Measurements from ENCODE around the gene MCTP1. TPM values are rescaled to one million over a fixed set of nuclear protein-coding genes. Genes with fewer than 3 reads are reported as not detected.

The MCTP1 gene
- total RNA-seq, 1 experiment from 2014 or later = 25.8 TPM

DNA sequence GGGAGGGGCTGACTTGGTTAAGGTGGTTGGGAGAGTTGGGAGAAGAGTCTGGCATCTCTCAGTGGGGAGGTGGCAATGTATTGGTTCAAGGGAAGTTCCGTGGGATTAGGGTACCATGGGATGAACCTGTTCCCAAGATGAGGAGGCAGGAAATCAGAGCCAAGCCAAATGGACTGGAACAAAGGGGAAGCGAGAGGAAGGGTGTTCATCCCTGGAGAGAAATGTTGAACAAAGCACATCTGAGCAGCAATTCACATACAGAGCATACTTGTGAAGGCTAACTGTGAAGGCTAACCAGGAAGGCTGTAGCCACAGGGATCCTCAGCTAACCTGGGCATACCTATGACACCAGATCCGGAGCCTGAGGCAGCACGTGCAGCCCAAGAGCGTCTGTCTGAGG, 214.0 kb downstream of the MCTP1 start:
- intact Hi-C loops (cut with micrococcal nuclease; ENCODE audit: unreplicated experiment) = no loop called here
- no peak for TF ChIP-seq EZH2 (IDR thresholded peaks at IDR 0.05; ENCODE audit: borderline replicate concordance, low read depth, low read length, poor library complexity, severe bottlenecking)
- TF ChIP-seq, protein P1, sequence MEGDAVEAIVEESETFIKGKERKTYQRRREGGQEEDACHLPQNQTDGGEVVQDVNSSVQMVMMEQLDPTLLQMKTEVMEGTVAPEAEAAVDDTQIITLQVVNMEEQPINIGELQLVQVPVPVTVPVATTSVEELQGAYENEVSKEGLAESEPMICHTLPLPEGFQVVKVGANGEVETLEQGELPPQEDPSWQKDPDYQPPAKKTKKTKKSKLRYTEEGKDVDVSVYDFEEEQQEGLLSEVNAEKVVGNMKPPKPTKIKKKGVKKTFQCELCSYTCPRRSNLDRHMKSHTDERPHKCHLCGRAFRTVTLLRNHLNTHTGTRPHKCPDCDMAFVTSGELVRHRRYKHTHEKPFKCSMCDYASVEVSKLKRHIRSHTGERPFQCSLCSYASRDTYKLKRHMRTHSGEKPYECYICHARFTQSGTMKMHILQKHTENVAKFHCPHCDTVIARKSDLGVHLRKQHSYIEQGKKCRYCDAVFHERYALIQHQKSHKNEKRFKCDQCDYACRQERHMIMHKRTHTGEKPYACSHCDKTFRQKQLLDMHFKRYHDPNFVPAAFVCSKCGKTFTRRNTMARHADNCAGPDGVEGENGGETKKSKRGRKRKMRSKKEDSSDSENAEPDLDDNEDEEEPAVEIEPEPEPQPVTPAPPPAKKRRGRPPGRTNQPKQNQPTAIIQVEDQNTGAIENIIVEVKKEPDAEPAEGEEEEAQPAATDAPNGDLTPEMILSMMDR (conservative IDR thresholded peaks at IDR 0.05; ENCODE audit: low read depth, low read length) = no peak
- Histone ChIP-seq H3K4me3 (ENCODE audit: low read depth, low read length, poor library complexity, severe bottlenecking) (no peak overlapping the region), H3K27ac (ENCODE audit: low read depth, low read length, poor library complexity, severe bottlenecking) (no peak overlapping the region), H3K36me3 (ENCODE audit: insufficient read depth, low read length, poor library complexity, severe bottlenecking) (no peaks in the 10 kb centered on the region), H3K27me3 (replicated peaks; ENCODE audit: insufficient read depth, low read depth, low read length, poor library complexity) (no peaks in the 10 kb centered on the region), H3K4me1 (ENCODE audit: insufficient read depth, low read length, poor library complexity, severe bottlenecking) (peaks cover 17% of the 10 kb centered on the region), H3K9me3 (ENCODE audit: low read depth, low read length, poor library complexity, severe bottlenecking) (no peaks in the 10 kb centered on the region)
- CTCF ChIA-PET = no interaction called here
- no TSS peak for BruUV-seq (replicated peaks)
- no peak for DNase-seq (ENCODE audit: low spot score)
- POLR2A ChIA-PET (ENCODE audit: low non-redundant PET) = no interaction called here

DNA sequence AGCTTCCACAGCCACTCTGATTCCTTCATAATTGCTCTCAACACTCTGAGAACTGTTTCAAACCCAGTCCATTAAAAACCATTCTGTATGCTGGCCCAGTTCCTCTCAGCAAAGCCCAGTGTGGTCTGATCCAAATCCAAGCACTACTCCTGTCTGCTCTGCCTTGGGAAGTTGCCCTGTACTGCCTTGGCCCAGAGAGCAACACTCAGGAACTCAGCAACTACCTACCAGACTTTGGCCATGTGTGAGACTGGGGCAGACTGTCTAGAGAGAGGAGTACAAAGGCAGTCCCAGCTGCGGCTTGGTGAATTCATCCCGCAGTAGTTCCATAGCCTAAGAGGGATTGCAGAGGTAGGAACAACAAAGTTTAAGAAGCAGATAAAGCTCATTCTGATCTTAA, 214.4 kb downstream of the MCTP1 start:
- no TSS peak for BruUV-seq (replicated peaks)
- ChIA-PET CTCF (no interaction called here), POLR2A (ENCODE audit: low non-redundant PET) (no interaction called here)
- H3K9me3 ChIP-seq (ENCODE audit: low read depth, low read length, poor library complexity, severe bottlenecking) = no peaks in the 10 kb centered on the region
- intact Hi-C loops (cut with micrococcal nuclease; ENCODE audit: unreplicated experiment) = no loop called here
- no peak for DNase-seq (ENCODE audit: low spot score)
- H3K4me1 ChIP-seq (ENCODE audit: insufficient read depth, low read length, poor library complexity, severe bottlenecking) = peaks cover 13% of the 10 kb centered on the region
- H3K36me3 ChIP-seq (ENCODE audit: insufficient read depth, low read length, poor library complexity, severe bottlenecking) = no peaks in the 10 kb centered on the region
- no peaks in the 10 kb centered on the region for H3K27me3 ChIP-seq (replicated peaks; ENCODE audit: insufficient read depth, low read depth, low read length, poor library complexity)
- TF ChIP-seq EZH2 (IDR thresholded peaks at IDR 0.05; ENCODE audit: borderline replicate concordance, low read depth, low read length, poor library complexity, severe bottlenecking) = no peak
- TF ChIP-seq, protein P1 (conservative IDR thresholded peaks at IDR 0.05; ENCODE audit: low read depth, low read length) = no peak
- H3K27ac ChIP-seq (ENCODE audit: low read depth, low read length, poor library complexity, severe bottlenecking) = no peak overlapping the region
- no peak overlapping the region for H3K4me3 ChIP-seq (ENCODE audit: low read depth, low read length, poor library complexity, severe bottlenecking)

DNA sequence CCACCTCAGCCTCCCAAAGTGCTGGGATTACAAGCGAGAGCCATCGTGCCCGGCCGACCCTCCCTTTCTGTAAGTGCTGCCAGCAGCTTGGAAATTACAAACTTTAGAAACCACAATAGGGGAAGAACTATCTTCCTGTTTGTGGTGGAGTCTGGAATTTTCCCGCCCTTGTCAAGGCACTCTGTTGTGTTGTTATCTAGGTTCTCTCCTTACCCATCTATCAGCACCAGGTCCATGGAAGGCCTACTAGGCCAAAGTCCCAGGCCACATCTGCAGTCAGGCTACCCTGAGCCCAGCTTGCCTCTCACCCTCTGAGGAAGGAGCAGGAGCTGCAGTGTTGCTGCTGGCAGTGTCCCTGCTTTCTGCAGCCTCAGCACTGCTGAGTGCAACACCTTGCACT, 214.9 kb downstream of the MCTP1 start:
- H3K27me3 ChIP-seq (replicated peaks; ENCODE audit: insufficient read depth, low read depth, low read length, poor library complexity) = no peaks in the 10 kb centered on the region
- no peaks in the 10 kb centered on the region for H3K9me3 ChIP-seq (ENCODE audit: low read depth, low read length, poor library complexity, severe bottlenecking)
- ChIA-PET CTCF (interaction anchor here (0.7 kb wide), 1 partner anchor 101 kb away, joined by 6 read pairs; no protein-coding TSS in a partner anchor), POLR2A (ENCODE audit: low non-redundant PET) (no interaction called here)
- no peak for TF ChIP-seq EZH2 (IDR thresholded peaks at IDR 0.05; ENCODE audit: borderline replicate concordance, low read depth, low read length, poor library complexity, severe bottlenecking)
- TF ChIP-seq, protein P1 (conservative IDR thresholded peaks at IDR 0.05; ENCODE audit: low read depth, low read length) = no peak
- no peak for DNase-seq (ENCODE audit: low spot score)
- no peak overlapping the region for H3K27ac ChIP-seq (ENCODE audit: low read depth, low read length, poor library complexity, severe bottlenecking)
- H3K4me1 ChIP-seq (ENCODE audit: insufficient read depth, low read length, poor library complexity, severe bottlenecking) = peaks cover 9% of the 10 kb centered on the region
- intact Hi-C loops (cut with micrococcal nuclease; ENCODE audit: unreplicated experiment) = no loop called here
- no TSS peak for BruUV-seq (replicated peaks)
- no peaks in the 10 kb centered on the region for H3K36me3 ChIP-seq (ENCODE audit: insufficient read depth, low read length, poor library complexity, severe bottlenecking)
- H3K4me3 ChIP-seq (ENCODE audit: low read depth, low read length, poor library complexity, severe bottlenecking) = no peak overlapping the region
